ENCODE data around the gene RABGGTB.
"Not testable (repeated sequence)": the region's sequence is repeated elsewhere in the genome, so short reads cannot be mapped to it uniquely, and the experiment has no call there.

The RABGGTB gene

GRCh38 chr1:75785983-75786853 lies at the start of gene RABGGTB:
RABGGTB (plus strand) TSS chr1:75786256; CDS start chr1:75786272, 16 bp downstream.
- DNase-seq (ENCODE audit: low read depth in 3 of 3, low spot score in 1 of 3), result peak; percentile 82 to 89 (median 85)

GRCh38 chr1:75742047-75742625 lies 43.9 kb upstream of the RABGGTB start:
- DNase-seq (ENCODE audit: low read depth in 3 of 3, low spot score in 1 of 3), result no peak

DNA sequence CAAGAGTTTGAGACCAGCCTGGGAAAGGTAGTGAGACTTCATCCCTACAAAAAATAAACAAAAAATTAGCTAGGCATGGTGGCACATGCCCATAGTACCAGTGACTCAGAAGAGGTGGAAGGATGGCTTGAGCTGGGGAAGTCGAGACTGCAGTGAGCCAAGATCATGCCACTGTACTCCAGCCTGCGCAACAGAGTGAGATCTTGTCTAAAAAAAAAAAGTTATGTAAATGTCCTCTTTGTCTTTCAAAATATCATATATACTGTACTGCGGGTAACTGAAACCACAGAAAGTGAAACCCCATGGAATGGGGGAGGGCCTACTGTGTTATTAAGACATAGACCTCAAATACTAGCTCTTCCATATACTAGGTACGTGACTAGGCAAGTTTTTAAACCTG lies 40.8 kb upstream of the RABGGTB start:
- DNase-seq (ENCODE audit: low read depth in 3 of 3, low spot score in 1 of 3), result no peak

DNA sequence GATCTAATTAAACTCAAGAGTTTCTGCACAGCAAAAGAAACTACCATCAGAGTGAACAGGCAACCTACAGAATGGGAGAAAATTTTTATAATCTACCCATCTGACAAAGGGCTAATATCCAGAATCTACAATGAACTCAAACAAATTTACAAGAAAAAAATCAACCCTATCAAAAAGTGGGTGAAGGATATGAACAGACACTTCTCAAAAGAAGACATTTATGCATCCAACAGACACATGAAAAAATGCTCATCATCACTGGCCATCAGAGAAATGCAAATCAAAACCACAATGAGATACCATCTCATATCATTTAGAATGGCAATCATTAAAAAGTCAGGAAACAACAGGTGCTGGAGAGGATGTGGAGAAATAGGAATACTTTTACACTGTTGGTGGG lies 28.8 kb upstream of the RABGGTB start:
- not testable (repeated sequence) for DNase-seq (ENCODE audit: low read depth in 3 of 3, low spot score in 1 of 3)

DNA sequence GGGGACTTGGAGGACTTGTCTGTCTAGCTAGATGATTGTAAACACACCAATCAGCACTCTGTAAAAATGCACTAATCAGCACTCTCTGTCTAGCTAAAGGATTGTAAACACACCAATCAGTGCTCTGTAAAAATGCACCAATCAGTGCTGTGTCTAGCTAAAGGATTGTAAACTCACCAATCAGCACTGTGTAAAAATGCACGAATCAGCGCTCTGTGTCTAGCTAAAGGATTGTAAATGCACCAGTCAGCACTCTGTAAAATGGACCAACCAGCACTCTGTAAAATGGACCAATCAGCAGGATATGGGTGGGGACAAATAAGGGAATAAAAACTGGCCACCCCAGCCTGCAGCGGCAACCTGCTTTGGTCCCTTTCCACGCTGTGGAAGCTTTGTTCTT lies 27.5 kb upstream of the RABGGTB start:
- DNase-seq (ENCODE audit: low read depth in 3 of 3, low spot score in 1 of 3), result not testable (repeated sequence)

DNA sequence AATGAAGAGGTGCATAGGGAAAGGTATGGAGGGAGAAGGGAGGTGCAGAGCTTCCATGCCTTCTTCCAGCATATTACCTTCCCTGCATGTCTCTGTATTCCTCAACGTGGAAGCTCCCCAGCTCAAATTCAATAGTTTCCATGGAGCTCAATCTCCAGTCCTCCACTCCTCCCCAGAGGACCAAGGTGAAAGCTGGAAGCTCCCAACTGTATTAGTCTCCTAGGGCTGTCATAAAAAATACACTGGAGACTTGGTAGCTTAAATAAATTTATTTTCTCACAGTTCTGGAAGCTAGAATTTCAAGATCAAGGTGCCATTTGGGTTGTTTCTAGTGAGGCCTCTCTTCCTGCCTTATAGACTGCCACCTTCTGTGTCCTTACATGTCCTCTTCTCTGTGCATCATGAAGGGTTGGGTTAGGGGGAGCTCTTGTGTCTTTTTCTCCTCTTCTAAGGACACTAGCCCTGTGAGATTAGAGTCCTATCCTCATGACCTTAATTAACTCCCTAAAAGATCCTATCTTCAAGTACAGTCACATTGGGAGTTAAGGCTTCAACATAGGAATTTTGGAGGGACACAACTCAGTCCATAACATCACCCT lies 21.9 kb upstream of the RABGGTB start:
- no peak for DNase-seq (ENCODE audit: low read depth in 3 of 3, low spot score in 1 of 3)

DNA sequence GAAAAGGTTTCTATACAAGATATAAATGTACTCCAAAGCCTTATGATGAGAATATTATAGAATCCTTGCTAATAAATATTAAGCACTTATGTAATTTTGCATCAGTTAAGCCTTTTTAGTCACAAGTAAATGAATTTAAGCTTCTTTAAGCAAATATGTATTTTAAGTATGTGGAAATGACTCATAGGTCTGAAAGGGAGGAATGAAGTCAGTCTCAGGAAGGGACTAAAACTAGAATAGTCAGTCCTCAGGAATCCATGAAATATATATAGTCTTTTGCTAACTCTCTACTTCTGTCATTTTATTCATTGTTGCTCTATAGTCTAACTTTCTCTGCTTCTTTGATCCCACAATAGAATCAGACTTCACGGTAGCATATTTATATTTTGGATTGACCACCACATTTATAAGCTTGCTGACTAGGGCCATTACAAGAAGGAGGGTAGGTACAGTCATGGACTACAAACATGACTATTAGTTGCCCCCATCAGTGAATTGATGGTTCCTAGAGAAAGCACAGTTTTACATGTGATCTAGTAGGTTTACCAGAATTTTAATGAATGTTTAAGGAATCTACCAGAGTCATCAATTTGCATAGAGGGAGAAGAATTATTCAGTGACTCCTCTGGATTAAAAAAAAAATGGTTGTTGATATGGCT lies 20.2 kb upstream of the RABGGTB start:
- no peak for DNase-seq (ENCODE audit: low read depth in 3 of 3, low spot score in 1 of 3)

- no peak for DNase-seq (ENCODE audit: low read depth in 3 of 3, low spot score in 1 of 3)
These were observed 18.0 kb upstream of the RABGGTB start for GRCh38 chr1:75768016-75768415.

DNA sequence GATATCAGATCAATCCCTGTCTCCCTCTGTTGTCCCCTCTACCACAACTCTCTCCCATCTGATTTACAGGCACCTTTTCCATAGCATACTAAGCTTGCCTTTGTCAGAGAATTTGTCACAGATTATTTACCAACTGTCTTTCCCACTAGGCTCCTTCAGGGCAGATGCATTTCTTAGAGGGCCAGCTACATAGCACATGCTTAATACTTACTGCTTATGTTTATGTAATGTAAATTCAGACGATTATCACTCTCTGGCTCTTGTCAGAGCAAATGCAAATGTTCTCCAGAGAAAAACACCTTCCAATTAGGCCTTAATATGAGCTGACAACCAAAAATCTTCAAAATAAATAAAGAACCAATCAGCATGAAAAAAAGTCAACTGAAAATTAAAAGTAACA lies 15.3 kb upstream of the RABGGTB start:
- DNase-seq (ENCODE audit: low read depth in 3 of 3, low spot score in 1 of 3), result no peak

- no peak for DNase-seq (ENCODE audit: low read depth in 3 of 3, low spot score in 1 of 3)
These were observed 14.1 kb upstream of the RABGGTB start for GRCh38 chr1:75771978-75772377.

GRCh38 chr1:75777812-75778211 lies 8.2 kb upstream of the RABGGTB start:
- DNase-seq (ENCODE audit: low read depth in 3 of 3, low spot score in 1 of 3), result not testable (repeated sequence)

DNA sequence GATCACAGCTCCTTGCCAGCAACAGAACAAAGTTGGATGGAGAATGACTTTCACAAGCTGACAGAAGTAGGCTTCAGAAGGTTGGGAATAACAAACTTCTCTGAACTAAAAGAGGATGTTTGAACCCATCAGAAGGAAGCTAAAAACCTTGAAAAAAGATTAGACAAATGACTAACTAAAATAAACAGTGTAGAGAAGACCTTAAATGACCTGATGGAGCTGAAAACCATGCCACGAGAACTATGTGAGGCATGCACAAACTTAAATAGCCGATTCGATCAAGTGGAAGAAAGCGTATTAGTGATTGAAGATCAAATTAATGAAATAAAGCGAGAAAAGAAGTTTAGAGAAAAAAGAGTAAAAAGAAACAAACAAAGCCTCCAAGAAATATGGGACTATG lies 7.4 kb upstream of the RABGGTB start:
- not testable (repeated sequence) for DNase-seq (ENCODE audit: low read depth in 3 of 3, low spot score in 1 of 3)

GRCh38 chr1:75780183-75780582 lies 5.9 kb upstream of the RABGGTB start:
- DNase-seq (ENCODE audit: low read depth in 3 of 3, low spot score in 1 of 3), result not testable (repeated sequence)

GRCh38 chr1:75783920-75784319 lies 2.1 kb upstream of the RABGGTB start:
- not testable (repeated sequence) for DNase-seq (ENCODE audit: low read depth in 3 of 3, low spot score in 1 of 3)

DNA sequence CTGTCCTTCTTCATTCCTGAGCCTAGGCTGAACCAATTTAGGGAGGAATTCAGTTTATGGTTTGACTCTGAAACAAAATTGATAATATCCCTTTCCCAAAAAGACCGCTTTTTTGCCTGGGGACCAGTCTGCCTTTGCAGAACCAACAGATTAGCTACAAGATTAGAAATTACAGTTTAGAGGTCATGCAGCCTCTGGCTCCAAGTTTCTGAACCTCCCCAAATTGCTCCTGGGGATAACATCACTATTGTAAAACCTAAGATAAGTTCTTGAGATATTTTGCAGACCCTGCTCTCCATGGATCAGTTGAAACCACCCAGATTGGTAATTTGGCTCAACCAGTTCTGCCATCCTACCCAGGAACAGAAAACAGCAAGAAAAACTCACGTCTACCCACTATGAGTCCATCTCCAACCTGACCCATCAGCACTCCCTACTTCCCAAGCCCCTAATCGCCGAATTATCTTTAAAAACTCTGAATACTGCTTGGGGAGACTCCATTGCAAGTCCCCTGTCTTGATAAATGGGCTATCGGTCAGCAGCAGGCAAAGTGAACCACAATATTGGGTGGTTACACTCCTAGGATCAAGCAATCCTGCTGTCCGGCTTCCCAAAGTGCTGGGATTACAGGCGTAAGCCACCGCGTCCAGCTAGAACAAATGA lies 605 bp upstream of the RABGGTB start:
- no peak for DNase-seq (ENCODE audit: low read depth in 3 of 3, low spot score in 1 of 3)

- DNase-seq (ENCODE audit: low read depth in 3 of 3, low spot score in 1 of 3), result no peak
These were observed 941 bp downstream of the RABGGTB start for GRCh38 chr1:75786901-75787493.

- no peak for DNase-seq (ENCODE audit: low read depth in 3 of 3, low spot score in 1 of 3)
These were observed 1.5 kb downstream of the RABGGTB start for GRCh38 chr1:75787524-75787923.

- DNase-seq (ENCODE audit: low read depth in 3 of 3, low spot score in 1 of 3), result no peak
These were observed 3.9 kb downstream of the RABGGTB start for GRCh38 chr1:75789988-75790387.

DNA sequence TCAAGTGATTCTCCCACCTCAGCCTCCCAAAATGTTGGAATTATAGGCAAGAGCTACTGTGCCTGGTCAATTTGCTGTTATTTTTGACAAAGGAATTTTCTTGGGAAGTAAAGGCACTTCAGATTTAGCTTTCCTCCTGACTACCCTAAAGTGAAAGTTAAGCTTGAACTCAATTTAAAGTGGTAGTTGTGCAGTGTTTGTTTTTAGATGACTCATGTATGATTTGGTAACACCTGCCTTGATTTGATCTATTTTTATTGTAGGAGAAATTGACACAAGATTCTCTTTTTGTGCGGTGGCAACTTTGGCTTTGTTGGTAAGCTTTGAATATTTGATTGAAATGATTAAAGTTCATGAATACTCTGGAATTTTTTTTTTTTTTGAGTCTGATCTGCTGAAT lies 5.0 kb downstream of the RABGGTB start:
- DNase-seq (ENCODE audit: low read depth in 3 of 3, low spot score in 1 of 3), result no peak

GRCh38 chr1:75792091-75792490 lies 6.0 kb downstream of the RABGGTB start:
- DNase-seq (ENCODE audit: low read depth in 3 of 3, low spot score in 1 of 3), result no peak

GRCh38 chr1:75794382-75794781 lies 8.3 kb downstream of the RABGGTB start:
- no peak for DNase-seq (ENCODE audit: low read depth in 3 of 3, low spot score in 1 of 3)

Measured in stimulated activated CD4-positive, alpha-beta T cell treated with anti-CD3 and anti-CD28 coated beads, TNF-alpha, amount 100 ng/mL, for 1 hour (primary cell).